H9 (cell line): ENCODE results near the gene TMEM222. TPM values are rescaled to one million over a fixed set of nuclear protein-coding genes. Genes with fewer than 3 reads are reported as not detected.

ENCODE experiments used
- DNase-seq: peaks from one replicate; pipeline ENCODE4 v3.0.0-alpha.2; 2017
- H2AFZ ChIP-seq: one replicate; pipeline ENCODE4 v1.6.1; 2013; ENCODE audit warnings: mild to moderate bottlenecking, low read length, control low read depth, moderate library complexity
- H2AK5ac ChIP-seq: 2 replicates; pipeline ENCODE4 v1.6.1; 2013; ENCODE audit warnings: low read length, control low read depth, mixed read lengths; ENCODE audit not compliant: insufficient read length
- H2BK120ac ChIP-seq: one replicate; pipeline ENCODE4 v1.6.1; 2013; ENCODE audit warnings: low read depth, mild to moderate bottlenecking, low read length, control low read depth, inconsistent platforms; ENCODE audit not compliant: poor library complexity, severe bottlenecking
- H2BK12ac ChIP-seq: 2 replicates; pipeline ENCODE4 v1.6.1; 2013; ENCODE audit warnings: low read length, control low read depth, mixed read lengths, low read depth; ENCODE audit not compliant: insufficient read length
- H2BK15ac ChIP-seq: 2 replicates; pipeline ENCODE4 v1.6.1; 2013; ENCODE audit warnings: low read depth, low read length, control low read depth
- H2BK20ac ChIP-seq: one replicate; pipeline ENCODE4 v1.6.1; 2013; ENCODE audit warnings: low read depth, mild to moderate bottlenecking, low read length, control low read depth, inconsistent platforms; ENCODE audit not compliant: poor library complexity, severe bottlenecking
- H2BK5ac ChIP-seq: 2 replicates; pipeline ENCODE4 v1.6.1; 2013; ENCODE audit warnings: low read length, control low read depth, mixed read lengths; ENCODE audit not compliant: insufficient read length
- H3K14ac ChIP-seq: 2 replicates; pipeline ENCODE4 v1.6.1; 2013; ENCODE audit warnings: low read length, control low read depth; ENCODE audit not compliant: insufficient read depth
- H3K18ac ChIP-seq: 2 replicates; pipeline ENCODE4 v1.6.1; 2013; ENCODE audit warnings: low read depth, mild to moderate bottlenecking, mixed read lengths, low read length, control low read depth; ENCODE audit not compliant: insufficient read length
- H3K23ac ChIP-seq: 2 replicates; pipeline ENCODE4 v1.6.1; 2013; ENCODE audit warnings: low read length, control low read depth, mixed read lengths, low read depth; ENCODE audit not compliant: insufficient read length
- H3K23me2 ChIP-seq: 2 replicates; pipeline ENCODE4 v1.6.1; 2013; ENCODE audit warnings: low read depth, mild to moderate bottlenecking, mixed read lengths, low read length, control low read depth; ENCODE audit not compliant: insufficient read length, poor library complexity, severe bottlenecking
- H3K27ac ChIP-seq: 2 replicates; pipeline ENCODE4 v1.5.1; 2013; ENCODE audit warnings: low read length, control low read depth, mixed read lengths, low read depth; ENCODE audit not compliant: insufficient read length
- H3K27me3 ChIP-seq: 2 replicates; pipeline ENCODE4 v1.6.1; 2013; ENCODE audit warnings: low read length, control low read depth, inconsistent platforms; ENCODE audit not compliant: insufficient read depth
- H3K4ac ChIP-seq: 2 replicates; pipeline ENCODE4 v1.6.1; 2013; ENCODE audit warnings: low read depth, mild to moderate bottlenecking, control low read depth, inconsistent platforms, low read length, moderate library complexity
- H3K4me1 ChIP-seq: 2 replicates; pipeline ENCODE4 v1.6.1; 2013; ENCODE audit warnings: low read length, control low read depth, inconsistent platforms; ENCODE audit not compliant: insufficient read depth
- H3K4me2 ChIP-seq: 2 replicates; pipeline ENCODE4 v1.6.1; 2013; ENCODE audit warnings: low read length, control low read depth, mixed read lengths; ENCODE audit not compliant: insufficient read length, insufficient read depth
- H3K56ac ChIP-seq: 2 replicates; pipeline ENCODE4 v1.6.1; 2013; ENCODE audit warnings: low read depth, mild to moderate bottlenecking, mixed read lengths, low read length, control low read depth; ENCODE audit not compliant: insufficient read length
- H3K79me1 ChIP-seq: 2 replicates; pipeline ENCODE4 v1.6.1; 2013; ENCODE audit warnings: low read depth, mild to moderate bottlenecking, moderate library complexity, low read length, control low read depth, inconsistent platforms; ENCODE audit not compliant: insufficient read depth, poor library complexity, severe bottlenecking
- H3K79me2 ChIP-seq: 2 replicates; pipeline ENCODE4 v1.6.1; 2013; ENCODE audit warnings: low read length, control low read depth, inconsistent platforms; ENCODE audit not compliant: insufficient read depth
- H3K9ac ChIP-seq: 2 replicates; pipeline ENCODE4 v1.6.1; 2013; ENCODE audit warnings: low read length, control low read depth, mixed read lengths; ENCODE audit not compliant: insufficient read length; ENCODE audit errors: extremely low read depth
- H3K9me3 ChIP-seq: one replicate; pipeline ENCODE4 v1.6.1; 2013; ENCODE audit warnings: low read depth, low read length, inconsistent platforms; ENCODE audit not compliant: control insufficient read depth
- H3T11ph ChIP-seq: one replicate; pipeline ENCODE4 v1.6.1; 2013; ENCODE audit warnings: mild to moderate bottlenecking, low read length, control low read depth, inconsistent platforms
- H4K20me1 ChIP-seq: one replicate; pipeline ENCODE4 v1.6.1; 2013; ENCODE audit not compliant: control insufficient read depth, insufficient read length, insufficient read depth
- H4K5ac ChIP-seq: 2 replicates; pipeline ENCODE4 v1.6.1; 2013; ENCODE audit warnings: low read depth, mild to moderate bottlenecking, mixed read lengths, low read length, control low read depth; ENCODE audit not compliant: insufficient read length
- H4K8ac ChIP-seq: replicated peaks from 2 replicates; pipeline ENCODE4 v1.6.1; 2013; ENCODE audit warnings: low read length, control low read depth, mixed read lengths, low read depth; ENCODE audit not compliant: insufficient read length
- H4K91ac ChIP-seq: 2 replicates; pipeline ENCODE4 v1.6.1; 2013; ENCODE audit warnings: low read depth, mild to moderate bottlenecking, moderate library complexity, mixed read lengths, low read length, control low read depth; ENCODE audit not compliant: insufficient read length
- H3K27ac Mint-ChIP-seq, 3 experiments: 2 replicates in 2 of 3; 3 replicates in 1 of 3; pipeline ENCODE4 v1.8.0; 2020 to 2021; ENCODE audit warnings: mixed read lengths in 3 of 3, mild to moderate bottlenecking in 1 of 3, moderate library complexity in 1 of 3
- H3K27me3 Mint-ChIP-seq: 2 replicates; pipeline ENCODE4 v1.8.0; 2021; ENCODE audit warnings: low read depth, mild to moderate bottlenecking, moderate library complexity, mixed read lengths
- H3K36me3 Mint-ChIP-seq, 3 experiments: 2 replicates in 2 of 3; 3 replicates in 1 of 3; pipeline ENCODE4 v1.8.0; 2020 to 2021; ENCODE audit warnings: low read depth in 3 of 3, mixed read lengths in 3 of 3; ENCODE audit not compliant: insufficient read depth in 1 of 3
- H3K4me1 Mint-ChIP-seq, 2 experiments: 2 replicates each; pipeline ENCODE4 v1.8.0; 2020; ENCODE audit warnings: mixed read lengths in 2 of 2
- H3K4me3 Mint-ChIP-seq, 2 experiments: 2 replicates in 1 of 2; 3 replicates in 1 of 2; pipeline ENCODE4 v1.8.0; 2020 to 2021; ENCODE audit warnings: mild to moderate bottlenecking in 2 of 2, mixed read lengths in 2 of 2, moderate library complexity in 1 of 2
- H3K9me3 Mint-ChIP-seq, 2 experiments: 2 replicates in 1 of 2; 3 replicates in 1 of 2; pipeline ENCODE4 v1.8.0; 2020; ENCODE audit warnings: mild to moderate bottlenecking in 2 of 2, mixed read lengths in 2 of 2, moderate library complexity in 1 of 2
- WGBS: extraction: QIAGEN DNeasy Blood & Tissue Kit; methylation state at CpG from one replicate; pipeline ENCODE4 v1.1.7; 2013; ENCODE audit warnings: missing lambda C conversion rate, low lambda C conversion rate, mixed read lengths; ENCODE audit not compliant: insufficient read length; ENCODE audit errors: extremely low coverage; 5-methylcytosine and 5-hydroxymethylcytosine counted together
- total RNA-seq: library from RNA; stranded (reverse); gene quantifications from 2 replicates; pipeline ENCODE4 v1.2.1, GENCODE V29; 2021
- TF ChIP-seq, protein P1 (sequence below): fragments of 200-600 bp; sonication (generic); conservative IDR thresholded peaks from 3 replicates; pipeline ENCODE4 v1.8.0; 2021; ENCODE audit warnings: antibody characterized with exemption, mild to moderate bottlenecking

The TMEM222 gene
- total RNA-seq, 1 experiment from 2014 or later = 36.8 TPM

DNA sequence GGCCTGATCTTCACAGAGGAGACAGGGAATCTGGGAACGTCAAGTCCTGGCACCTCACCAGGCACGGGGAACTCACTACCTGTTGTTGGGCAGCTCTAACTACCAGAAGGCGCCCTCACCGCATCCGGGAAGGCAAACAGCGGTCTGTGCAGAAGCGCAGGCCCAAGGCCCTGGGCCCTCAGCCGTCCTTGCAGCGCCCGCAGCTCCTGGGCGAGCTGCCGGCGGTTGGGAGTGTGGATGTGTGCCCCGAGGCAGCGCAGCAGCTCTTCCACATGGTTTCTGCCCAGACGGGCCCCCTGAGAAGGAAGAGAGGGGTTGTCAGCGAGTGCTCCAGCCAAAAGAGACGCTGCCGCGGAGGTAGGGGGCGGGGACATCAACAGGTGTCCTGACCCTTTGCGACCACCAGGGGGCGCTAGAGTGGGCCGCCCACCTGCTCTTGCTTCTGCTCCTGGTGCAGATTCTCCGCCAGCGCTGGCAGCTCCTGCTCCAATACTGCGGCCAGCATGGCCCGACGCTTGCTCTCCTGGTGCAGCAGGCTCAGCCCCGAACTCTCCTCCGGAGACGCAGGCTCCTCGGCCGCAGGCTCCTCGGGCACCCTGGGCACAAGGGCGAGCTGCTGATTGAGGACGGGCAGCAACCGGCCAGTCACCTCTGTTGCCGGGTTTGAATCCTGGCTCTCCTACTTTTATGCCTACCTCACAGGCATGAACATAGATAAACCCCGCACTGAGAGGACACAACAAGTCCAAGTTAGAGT lies 35.5 kb downstream of the TMEM222 start:
- peaks cover 56% of the 10 kb centered on the region for H3K27me3 Mint-ChIP-seq
- Histone ChIP-seq H4K91ac (no peak overlapping the region), H3K79me1 (no peaks in the 10 kb centered on the region)

More for the DNA sequence above, 35.5 kb downstream of the TMEM222 start:
- Histone ChIP-seq H2AK5ac (no peak overlapping the region), H4K20me1 (peaks cover 4% of the 10 kb centered on the region), H2BK12ac (no peak overlapping the region), H3K27me3 (peaks cover 19% of the 10 kb centered on the region; the same call in 1 of the 2 replicates), H2BK15ac (no peak overlapping the region), H3T11ph (no peak overlapping the region), H3K9ac (no peak overlapping the region), H3K18ac (no peak overlapping the region), H3K14ac (no peak overlapping the region), H3K23me2 (peaks cover 13% of the 10 kb centered on the region), H2AFZ (no peak overlapping the region), H3K4ac (no peak overlapping the region), H2BK120ac (no peak overlapping the region), H3K56ac (no peak overlapping the region), H2BK5ac (no peak overlapping the region), H3K79me2 (no peaks in the 10 kb centered on the region), H4K8ac (no peak overlapping the region), H3K4me1 (peaks cover 3% of the 10 kb centered on the region; the same call in 1 of the 2 replicates), H3K27ac (no peak overlapping the region), H3K9me3 (no peaks in the 10 kb centered on the region), H4K5ac (no peak overlapping the region), H3K4me2 (peak overlapping the region; percentile 23), H3K23ac (no peak overlapping the region), H2BK20ac (no peak overlapping the region)
- H3K36me3 Mint-ChIP-seq = peaks cover 0 to 13% (median 3%) of the 10 kb centered on the region in 3 experiments; a peak in 4 of 7 replicates
- WGBS = no CpG with 5 or more reads among the region's 40 CpGs
- DNase-seq = peak; percentile 94
- TF ChIP-seq, protein P1, sequence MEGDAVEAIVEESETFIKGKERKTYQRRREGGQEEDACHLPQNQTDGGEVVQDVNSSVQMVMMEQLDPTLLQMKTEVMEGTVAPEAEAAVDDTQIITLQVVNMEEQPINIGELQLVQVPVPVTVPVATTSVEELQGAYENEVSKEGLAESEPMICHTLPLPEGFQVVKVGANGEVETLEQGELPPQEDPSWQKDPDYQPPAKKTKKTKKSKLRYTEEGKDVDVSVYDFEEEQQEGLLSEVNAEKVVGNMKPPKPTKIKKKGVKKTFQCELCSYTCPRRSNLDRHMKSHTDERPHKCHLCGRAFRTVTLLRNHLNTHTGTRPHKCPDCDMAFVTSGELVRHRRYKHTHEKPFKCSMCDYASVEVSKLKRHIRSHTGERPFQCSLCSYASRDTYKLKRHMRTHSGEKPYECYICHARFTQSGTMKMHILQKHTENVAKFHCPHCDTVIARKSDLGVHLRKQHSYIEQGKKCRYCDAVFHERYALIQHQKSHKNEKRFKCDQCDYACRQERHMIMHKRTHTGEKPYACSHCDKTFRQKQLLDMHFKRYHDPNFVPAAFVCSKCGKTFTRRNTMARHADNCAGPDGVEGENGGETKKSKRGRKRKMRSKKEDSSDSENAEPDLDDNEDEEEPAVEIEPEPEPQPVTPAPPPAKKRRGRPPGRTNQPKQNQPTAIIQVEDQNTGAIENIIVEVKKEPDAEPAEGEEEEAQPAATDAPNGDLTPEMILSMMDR = peak; percentile 99
- peak overlapping the region in 1 of 2 experiments; percentile 46; a peak in 2 of 5 replicates for H3K4me3 Mint-ChIP-seq
- peaks cover 12 to 25% of the 10 kb centered on the region in 2 experiments for H3K4me1 Mint-ChIP-seq
- H3K9me3 Mint-ChIP-seq = no peaks in the 10 kb centered on the region; a peak in 1 of 5 replicates
- no peak overlapping the region for H3K27ac Mint-ChIP-seq
